ENCODE measurements around the gene DUSP28. TPM values are rescaled to one million over a fixed set of nuclear protein-coding genes. Genes with fewer than 3 reads are reported as not detected.

DUSP28 gene
- total RNA-seq, 2 donors from 2014 or later: 5.8 to 14.3 TPM

GRCh38 chr2:240599141-240599583 lies 39.0 kb downstream of the DUSP28 start:
- no peak overlapping the region for H3K27ac ChIP-seq
- H3K9me3 ChIP-seq: no peaks in the 10 kb centered on the region
- ATAC-seq (ENCODE audit: insufficient number of reproducible peaks, low FRiP score, low read depth) (no peak), DNase-seq (ENCODE audit: low spot score) (no peak)
- H3K4me3 ChIP-seq: no peak overlapping the region
- H3K36me3 ChIP-seq: peaks cover 10% of the 10 kb centered on the region
- no peak for TF ChIP-seq CTCF (IDR thresholded peaks at IDR 0.05)
- no peaks in the 10 kb centered on the region for H3K27me3 ChIP-seq (replicated peaks; ENCODE audit: insufficient read depth)
- H3K4me1 ChIP-seq (ENCODE audit: control insufficient read depth in 1 of 2, low read depth in 2 of 2): peaks cover 9 to 30% of the 10 kb centered on the region in 2 donors

- H3K9me3 ChIP-seq: no peaks in the 10 kb centered on the region
- H3K4me1 ChIP-seq (ENCODE audit: control insufficient read depth in 1 of 2, low read depth in 2 of 2): peaks cover 8 to 17% of the 10 kb centered on the region in 2 donors
- no peak for ATAC-seq (ENCODE audit: insufficient number of reproducible peaks, low FRiP score, low read depth)
- no peaks in the 10 kb centered on the region for H3K27me3 ChIP-seq (replicated peaks; ENCODE audit: insufficient read depth)
- DNase-seq (ENCODE audit: low spot score): no peak
- peaks cover 10% of the 10 kb centered on the region for H3K36me3 ChIP-seq
- H3K27ac ChIP-seq: no peak overlapping the region
- TF ChIP-seq CTCF (IDR thresholded peaks at IDR 0.05): no peak
- no peak overlapping the region for H3K4me3 ChIP-seq
These were observed 40.3 kb downstream of the DUSP28 start for GRCh38 chr2:240600451-240600961.

GRCh38 chr2:240601061-240601830 lies 41.1 kb downstream of the DUSP28 start:
- TF ChIP-seq CTCF (IDR thresholded peaks at IDR 0.05): no peak
- DNase-seq (ENCODE audit: low spot score) (no peak), ATAC-seq (ENCODE audit: insufficient number of reproducible peaks, low FRiP score, low read depth) (no peak)
- H3K27me3 ChIP-seq (replicated peaks; ENCODE audit: insufficient read depth): no peaks in the 10 kb centered on the region
- H3K27ac ChIP-seq: no peak overlapping the region
- H3K9me3 ChIP-seq: no peaks in the 10 kb centered on the region
- peaks cover 10% of the 10 kb centered on the region for H3K36me3 ChIP-seq
- peaks cover under 1 to 9% of the 10 kb centered on the region in 2 donors for H3K4me1 ChIP-seq (ENCODE audit: control insufficient read depth in 1 of 2, low read depth in 2 of 2)
- no peak overlapping the region for H3K4me3 ChIP-seq

GRCh38 chr2:240601831-240602160 lies 41.6 kb downstream of the DUSP28 start:
- Histone ChIP-seq H3K27ac (no peak overlapping the region), H3K27me3 (replicated peaks; ENCODE audit: insufficient read depth) (no peaks in the 10 kb centered on the region), H3K4me1 (ENCODE audit: control insufficient read depth in 1 of 2, low read depth in 2 of 2) (peaks cover 0 to 5% of the 10 kb centered on the region in 2 donors), H3K9me3 (no peaks in the 10 kb centered on the region), H3K4me3 (no peak overlapping the region), H3K36me3 (peaks cover 10% of the 10 kb centered on the region)
- no peak for TF ChIP-seq CTCF (IDR thresholded peaks at IDR 0.05)
- DNase-seq (ENCODE audit: low spot score) (no peak), ATAC-seq (ENCODE audit: insufficient number of reproducible peaks, low FRiP score, low read depth) (no peak)

GRCh38 chr2:240602266-240603050 lies 42.3 kb downstream of the DUSP28 start:
- no peak for TF ChIP-seq CTCF (IDR thresholded peaks at IDR 0.05)
- Histone ChIP-seq H3K4me3 (no peak overlapping the region), H3K4me1 (ENCODE audit: control insufficient read depth in 1 of 2, low read depth in 2 of 2) (no peaks in the 10 kb centered on the region), H3K27me3 (replicated peaks; ENCODE audit: insufficient read depth) (no peaks in the 10 kb centered on the region), H3K27ac (no peak overlapping the region), H3K9me3 (no peaks in the 10 kb centered on the region), H3K36me3 (peaks cover 10% of the 10 kb centered on the region)
- DNase-seq (ENCODE audit: low spot score) (no peak), ATAC-seq (ENCODE audit: insufficient number of reproducible peaks, low FRiP score, low read depth) (no peak)

Data from thoracic aorta (tissue), 2 donors.